Subcutaneous abdominal adipose tissue (tissue), 5 donors: ENCODE data around the gene BPIFA3.

ENCODE experiments used
- H3K27ac ChIP-seq: one replicate; pipeline ENCODE4 v1.7.0; 2013; ENCODE audit warnings: low read depth, mild to moderate bottlenecking, inconsistent platforms, low read length, moderate library complexity
- H3K27me3 ChIP-seq, 5 donors: one replicate each; pipeline ENCODE4 v1.7.0; 2013; ENCODE audit warnings: low read length in 5 of 5, inconsistent platforms in 1 of 5; ENCODE audit not compliant: control insufficient read depth in 5 of 5, insufficient read depth in 4 of 5
- H3K36me3 ChIP-seq, 5 donors: one replicate each; pipeline ENCODE4 v1.7.0; 2013; ENCODE audit warnings: low read length in 5 of 5; ENCODE audit not compliant: control insufficient read depth in 5 of 5, insufficient read depth in 5 of 5
- H3K4me1 ChIP-seq, 5 donors: one replicate each; pipeline ENCODE4 v1.7.0; 2013; ENCODE audit warnings: low read length in 5 of 5, mild to moderate bottlenecking in 3 of 5, moderate library complexity in 1 of 5; ENCODE audit not compliant: control insufficient read depth in 5 of 5, insufficient read depth in 5 of 5
- H3K4me3 ChIP-seq, 5 donors: one replicate each; pipeline ENCODE4 v1.7.0; 2013; ENCODE audit warnings: low read length in 5 of 5, low read depth in 1 of 5
- H3K9ac ChIP-seq, 5 donors: one replicate each; pipeline ENCODE4 v1.7.0; 2013; ENCODE audit warnings: low read length in 5 of 5, mild to moderate bottlenecking in 4 of 5, moderate library complexity in 3 of 5
- H3K9me3 ChIP-seq, 5 donors: one replicate each; pipeline ENCODE4 v1.7.0; 2013; ENCODE audit warnings: low read length in 5 of 5; ENCODE audit not compliant: control insufficient read depth in 5 of 5
- donor health status: healthy.
- donor health status: healthy.
- donor health status: healthy.
- donor health status: healthy.
- donor health status: healthy.

BPIFA3 gene

GRCh38 chr20:33275215-33275614 lies 58.1 kb downstream of the BPIFA3 start:
- no peak overlapping the region for H3K9ac ChIP-seq
- H3K4me1 ChIP-seq: peaks cover 0 to 8% (median 4%) of the 10 kb centered on the region in 5 donors
- peaks cover 5 to 14% (median 10%) of the 10 kb centered on the region in 5 donors for H3K27me3 ChIP-seq
- no peak overlapping the region for H3K4me3 ChIP-seq
- no peak overlapping the region for H3K27ac ChIP-seq
- H3K9me3 ChIP-seq: no peaks in the 10 kb centered on the region
- no peaks in the 10 kb centered on the region for H3K36me3 ChIP-seq

GRCh38 chr20:33275871-33276270 lies 58.7 kb downstream of the BPIFA3 start:
- H3K4me1 ChIP-seq: peaks cover 0 to 8% (median 4%) of the 10 kb centered on the region in 5 donors
- H3K9me3 ChIP-seq: no peaks in the 10 kb centered on the region
- peaks cover 4 to 14% (median 6%) of the 10 kb centered on the region in 5 donors for H3K27me3 ChIP-seq
- H3K36me3 ChIP-seq: no peaks in the 10 kb centered on the region
- no peak overlapping the region for H3K9ac ChIP-seq
- H3K4me3 ChIP-seq: no peak overlapping the region
- no peak overlapping the region for H3K27ac ChIP-seq

- H3K27me3 ChIP-seq: peaks cover 3 to 16% (median 6%) of the 10 kb centered on the region in 5 donors
These were observed 59.4 kb downstream of the BPIFA3 start for GRCh38 chr20:33276303-33277113.

More at GRCh38 chr20:33276303-33277113, 59.4 kb downstream of the BPIFA3 start:
- Histone ChIP-seq H3K4me1 (peaks cover 0 to 8% (median 4%) of the 10 kb centered on the region in 5 donors), H3K9ac (no peak overlapping the region), H3K4me3 (no peak overlapping the region), H3K27ac (no peak overlapping the region), H3K9me3 (no peaks in the 10 kb centered on the region), H3K36me3 (no peaks in the 10 kb centered on the region)
